K562 (cell line): ENCODE data around the gene CCDC9B. TPM values are rescaled to one million over a fixed set of nuclear protein-coding genes. Genes with fewer than 3 reads are reported as not detected.
A peak's percentile ranks its signal among the peaks of the same experiment; 100 is the strongest.

ENCODE experiments used
- DPF2 ChIP-seq: fragments of 450-650 bp; IDR thresholded peaks from 2 replicates; pipeline ENCODE4 v1.6.1; 2016
- EGR1 ChIP-seq: fragments of 450-650 bp; conservative IDR thresholded peaks from 2 replicates; pipeline ENCODE4 v1.6.1; 2017; ENCODE audit warnings: mild to moderate bottlenecking
- ETS1 ChIP-seq: conservative IDR thresholded peaks from 2 replicates; pipeline ENCODE4 v1.6.1; 2011; ENCODE audit warnings: low read depth, mild to moderate bottlenecking, low read length; ENCODE audit not compliant: control insufficient read depth
- FOS ChIP-seq: IDR thresholded peaks from 3 replicates; pipeline ENCODE4 v1.6.1; 2011; ENCODE audit not compliant: insufficient read length; ENCODE audit errors: extremely low read depth
- GATAD2B ChIP-seq: fragments of 450-650 bp; IDR thresholded peaks from 2 replicates; pipeline ENCODE4 v1.6.1; 2017; ENCODE audit warnings: mild to moderate bottlenecking, borderline replicate concordance
- KLF1 ChIP-seq: fragments of 450-650 bp; IDR thresholded peaks from 2 replicates; pipeline ENCODE4 v1.6.1; 2016; ENCODE audit warnings: missing genetic modification characterization, missing compliant biosample characterization
- MAZ ChIP-seq, 2 experiments: fragments of 450-650 bp in 1 of 2; sonication (generic) in 1 of 2; formaldehyde crosslinking; IDR thresholded peaks in 1 of 2; conservative IDR thresholded peaks in 1 of 2; 2 replicates each; pipeline versions ENCODE4 v1.4.0 to v1.5.0; 2020; ENCODE audit warnings: mild to moderate bottlenecking in 1 of 2, missing genetic modification reagents in 1 of 2
- MXI1 ChIP-seq: IDR thresholded peaks from 2 replicates; pipeline ENCODE4 v1.6.1; 2011; ENCODE audit warnings: low read depth, mild to moderate bottlenecking, improper control_type of control experiment, low read length
- RBFOX2 ChIP-seq: fragments of 200-400 bp; formaldehyde crosslinking; IDR thresholded peaks from 2 replicates; pipeline ENCODE4 v1.6.1; 2017; ENCODE audit warnings: low read depth, mild to moderate bottlenecking, low read length, moderate library complexity
- RUNX1 ChIP-seq: sonication (generic); IDR thresholded peaks from 2 replicates; pipeline ENCODE4 v1.6.1; 2016; ENCODE audit warnings: antibody characterized with exemption, low read depth
- SAP30 ChIP-seq: fragments of 200-600 bp; sonication (generic); IDR thresholded peaks from 2 replicates; pipeline ENCODE4 v1.6.1; 2012; ENCODE audit warnings: borderline replicate concordance, low read depth, mild to moderate bottlenecking, moderate library complexity, low read length, control low read depth, inconsistent platforms; ENCODE audit not compliant: insufficient read depth, poor library complexity, severe bottlenecking
- SP2 ChIP-seq: IDR thresholded peaks from 2 replicates; pipeline ENCODE4 v1.6.1; 2011; ENCODE audit warnings: mild to moderate bottlenecking, low read depth, low read length, moderate library complexity; ENCODE audit not compliant: poor library complexity, severe bottlenecking; ENCODE audit errors: extremely low read depth
- SREBF2 ChIP-seq: sonication (generic); formaldehyde crosslinking; IDR thresholded peaks from 2 replicates; pipeline ENCODE4 v1.4.0; 2020; ENCODE audit warnings: mild to moderate bottlenecking, missing genetic modification reagents
- TAF15 ChIP-seq: fragments of 200-400 bp; formaldehyde crosslinking; IDR thresholded peaks from 2 replicates; pipeline ENCODE4 v1.6.1; 2017; ENCODE audit warnings: mild to moderate bottlenecking, low read depth, low read length, moderate library complexity
- TOE1 ChIP-seq, 2 experiments: fragments of 450-650 bp in 1 of 2; sonication (generic) in 1 of 2; formaldehyde crosslinking in 1 of 2; IDR thresholded peaks; 2 replicates each; pipeline versions ENCODE4 v1.7.1 to v1.8.0; 2016 to 2022; ENCODE audit warnings: borderline replicate concordance in 2 of 2, mild to moderate bottlenecking in 2 of 2, antibody characterized with exemption in 1 of 2, inconsistent platforms in 1 of 2, low read depth in 1 of 2, missing genetic modification reagents in 1 of 2, moderate library complexity in 1 of 2
- TRIM28 ChIP-seq: fragments of 450-650 bp; IDR thresholded peaks from 2 replicates; pipeline ENCODE4 v1.6.1; 2017
- ZBED1 ChIP-seq: IDR thresholded peaks from 2 replicates; pipeline ENCODE4 v1.6.1; 2014
- ZFP1 ChIP-seq: fragments of 450-650 bp; formaldehyde crosslinking; IDR thresholded peaks from 2 replicates; pipeline ENCODE4 v1.4.0; 2020; ENCODE audit warnings: mild to moderate bottlenecking, mixed read lengths
- ZFP36 ChIP-seq: fragments of 150-350 bp; IDR thresholded peaks from 2 replicates; pipeline ENCODE4 v1.6.1; 2018; ENCODE audit warnings: low read length, low read depth; ENCODE audit not compliant: partially characterized antibody
- ZKSCAN8 ChIP-seq: fragments of 200-800 bp; sonication (Bioruptor generic); IDR thresholded peaks from 2 replicates; pipeline ENCODE4 v1.6.1; 2016; ENCODE audit warnings: missing genetic modification characterization, missing compliant biosample characterization
- ZNF134 ChIP-seq: fragments of 250-450 bp; sonication (Bioruptor Pico); conservative IDR thresholded peaks from 2 replicates; pipeline ENCODE4 v1.4.0; 2020
- ZNF184 ChIP-seq: sonication (generic); formaldehyde crosslinking; IDR thresholded peaks from 2 replicates; pipeline ENCODE4 v1.5.0; 2020; ENCODE audit warnings: missing genetic modification reagents
- ZNF24 ChIP-seq: fragments of 450-650 bp; IDR thresholded peaks from 2 replicates; pipeline ENCODE4 v1.6.1; 2016
- ZNF449 ChIP-seq: fragments of 250-450 bp; sonication (Bioruptor Pico); IDR thresholded peaks from 2 replicates; pipeline ENCODE4 v1.8.0; 2022; ENCODE audit warnings: moderate library complexity, mild to moderate bottlenecking, inconsistent platforms
- ZZZ3 ChIP-seq: fragments of 450-650 bp; IDR thresholded peaks from 2 replicates; pipeline ENCODE4 v1.6.1; 2016; ENCODE audit warnings: antibody characterized with exemption, mild to moderate bottlenecking, moderate library complexity
- polyA plus RNA-seq, 8 experiments: library from polyadenylated mRNA; depleted of rRNA in 4 of 8; stranded (reverse) in 5 of 8; unstranded in 3 of 8; fragments of >200 nt; fragmentation: Nextera tagmentation in 2 of 8; fragmentation: Illumina TruSeq in 1 of 8; extraction: Ambion mirVana in 2 of 8; extraction: Trizol in 1 of 8; gene quantifications; 2 replicates each; pipeline versions ENCODE4 v1.2.1 to v1.2.3, GENCODE V29; 2011 to 2014; ENCODE audit warnings: inconsistent platforms in 1 of 8, missing spikeins in 1 of 8
- total RNA-seq, 7 experiments: library from RNA; depleted of rRNA in 6 of 7; stranded (reverse); fragments of >200 nt in 6 of 7; fragmentation: Illumina TruSeq in 2 of 7; extraction: Trizol in 2 of 7; gene quantifications; 2 replicates each; pipeline versions ENCODE4 v1.2.1 to v1.2.3, GENCODE V29; 2011 to 2021; ENCODE audit warnings: low replicate concordance in 1 of 7
- TF ChIP-seq, protein P1 (sequence below), 2 experiments: fragments of 450-650 bp; conservative IDR thresholded peaks; 2 replicates each; pipeline ENCODE4 v1.6.1; 2017; ENCODE audit warnings: mild to moderate bottlenecking in 2 of 2, moderate library complexity in 2 of 2

CCDC9B gene
- total and polyA plus RNA-seq, 9 of the 15 experiments (the other 6 are each of a cell fraction or from before 2014, with no cell fraction given), result 0.01 to 0.47 (median 0.15) TPM; not detected in 1

- TF ChIP-seq SREBF2 (CRISPR knock-in tag) (no peak), ZNF24 (no peak), ZKSCAN8 (CRISPR knock-in tag) (0 out of 2 replicates have a peak, but pooled peaks have one; percentile 58), ZFP1 (CRISPR knock-in tag) (no peak), ZNF449 (CRISPR knock-in tag) (no peak), ZNF184 (CRISPR knock-in tag) (no peak), RUNX1 (peak; percentile 54; the same call in 1 of the 2 replicates), ZBED1 (no peak), TRIM28 (no peak), KLF1 (no peak), DPF2 (peak; percentile 83), ETS1 (no peak), EGR1 (no peak), SAP30 (peak; percentile 46), ZZZ3 (no peak), MXI1 (0 out of 2 replicates have a peak, but pooled peaks have one; percentile 43), ZNF134 (CRISPR knock-in tag) (no peak), TOE1 (IDR thresholded peaks at IDR 0.05; ENCODE audit: borderline replicate concordance) (no peak), TOE1 (CRISPR knock-in tag; IDR thresholded peaks at IDR 0.05; ENCODE audit: borderline replicate concordance, low read depth) (no peak), FOS (no peak), TAF15 (no peak), MAZ (CRISPR knock-in tag; conservative IDR thresholded peaks at IDR 0.05 in 1 of 2, IDR thresholded peaks at IDR 0.05 in 1 of 2) (no peak; a peak in 1 of 4 replicates), GATAD2B (no peak), RBFOX2 (no peak), SP2 (no peak), ZFP36 (no peak)
- TF ChIP-seq, protein P1, sequence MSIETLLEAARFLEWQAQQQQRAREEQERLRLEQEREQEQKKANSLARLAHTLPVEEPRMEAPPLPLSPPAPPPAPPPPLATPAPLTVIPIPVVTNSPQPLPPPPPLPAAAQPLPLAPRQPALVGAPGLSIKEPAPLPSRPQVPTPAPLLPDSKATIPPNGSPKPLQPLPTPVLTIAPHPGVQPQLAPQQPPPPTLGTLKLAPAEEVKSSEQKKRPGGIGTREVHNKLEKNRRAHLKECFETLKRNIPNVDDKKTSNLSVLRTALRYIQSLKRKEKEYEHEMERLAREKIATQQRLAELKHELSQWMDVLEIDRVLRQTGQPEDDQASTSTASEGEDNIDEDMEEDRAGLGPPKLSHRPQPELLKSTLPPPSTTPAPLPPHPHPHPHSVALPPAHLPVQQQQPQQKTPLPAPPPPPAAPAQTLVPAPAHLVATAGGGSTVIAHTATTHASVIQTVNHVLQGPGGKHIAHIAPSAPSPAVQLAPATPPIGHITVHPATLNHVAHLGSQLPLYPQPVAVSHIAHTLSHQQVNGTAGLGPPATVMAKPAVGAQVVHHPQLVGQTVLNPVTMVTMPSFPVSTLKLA (conservative IDR thresholded peaks at IDR 0.05), result peak in 1 of 2 experiments; percentile 63; a peak in 2 of 4 replicates
These were observed 10.3 kb downstream of the CCDC9B start (continued) for GRCh38 chr15:40330368-40330836.
